ENCODE data around the gene EXOC4.
"Not testable (repeated sequence)": the region's sequence is repeated elsewhere in the genome, so short reads cannot be mapped to it uniquely, and the experiment has no call there.

EXOC4 gene

GRCh38 chr7:133775201-133775600 is 522.3 kb downstream of the EXOC4 start:
- CTCF ChIA-PET = no interaction called here
- Histone ChIP-seq H3K27ac (ENCODE audit: insufficient read depth in 1 of 2, low read depth in 1 of 2, low read length in 2 of 2, poor library complexity in 1 of 2, severe bottlenecking in 2 of 2) (no peak overlapping the region), H3K9me3 (ENCODE audit: control extremely low read depth in 1 of 5, control insufficient read depth in 4 of 5, insufficient read depth in 2 of 5, low read depth in 1 of 5, low read length in 4 of 5) (no peaks in the 10 kb centered on the region), H3K27me3 (replicated peaks in 2 of 5; ENCODE audit: control insufficient read depth in 4 of 5, insufficient read depth in 5 of 5, low read length in 4 of 5) (no peaks in the 10 kb centered on the region), H3K4me3 (ENCODE audit: control insufficient read depth in 1 of 7, extremely low read depth in 1 of 7, insufficient read depth in 4 of 7, low read depth in 2 of 7, low read length in 6 of 7) (no peak overlapping the region), H3K36me3 (ENCODE audit: control insufficient read depth in 4 of 4, insufficient read depth in 4 of 4, low read length in 3 of 4) (peaks cover 0 to 2% (median 0%) of the 10 kb centered on the region in 4 experiments), H3K4me1 (ENCODE audit: control extremely low read depth in 1 of 4, control insufficient read depth in 4 of 4, insufficient read depth in 4 of 4, low read length in 3 of 4) (no peaks in the 10 kb centered on the region)
- 95% methylated on average over 2 of the region's 4 CpGs for WGBS (ENCODE audit: insufficient coverage)
- POLR2A ChIA-PET = no interaction called here
- DNase-seq = no peak

GRCh38 chr7:133776266-133776665 is 523.4 kb downstream of the EXOC4 start:
- no peak overlapping the region for H3K27ac ChIP-seq (ENCODE audit: insufficient read depth in 1 of 2, low read depth in 1 of 2, low read length in 2 of 2, poor library complexity in 1 of 2, severe bottlenecking in 2 of 2)
- 100% methylated on average over 1 of the region's 3 CpGs for WGBS (ENCODE audit: insufficient coverage)
- no peaks in the 10 kb centered on the region for H3K4me1 ChIP-seq (ENCODE audit: control extremely low read depth in 1 of 4, control insufficient read depth in 4 of 4, insufficient read depth in 4 of 4, low read length in 3 of 4)
- H3K4me3 ChIP-seq (ENCODE audit: control insufficient read depth in 1 of 7, extremely low read depth in 1 of 7, insufficient read depth in 4 of 7, low read depth in 2 of 7, low read length in 6 of 7) = no peak overlapping the region
- H3K36me3 ChIP-seq (ENCODE audit: control insufficient read depth in 4 of 4, insufficient read depth in 4 of 4, low read length in 3 of 4) = peaks cover 0 to 2% (median 0%) of the 10 kb centered on the region in 4 experiments
- no peaks in the 10 kb centered on the region for H3K9me3 ChIP-seq (ENCODE audit: control extremely low read depth in 1 of 5, control insufficient read depth in 4 of 5, insufficient read depth in 2 of 5, low read depth in 1 of 5, low read length in 4 of 5)
- ChIA-PET CTCF (no interaction called here), POLR2A (no interaction called here)
- DNase-seq = no peak
- no peaks in the 10 kb centered on the region for H3K27me3 ChIP-seq (replicated peaks in 2 of 5; ENCODE audit: control insufficient read depth in 4 of 5, insufficient read depth in 5 of 5, low read length in 4 of 5)

- ChIA-PET CTCF (no interaction called here), POLR2A (no interaction called here)
- 100% methylated on average over 2 of the region's 4 CpGs for WGBS (ENCODE audit: insufficient coverage)
- H3K4me3 ChIP-seq (ENCODE audit: control insufficient read depth in 1 of 7, extremely low read depth in 1 of 7, insufficient read depth in 4 of 7, low read depth in 2 of 7, low read length in 6 of 7) = no peak overlapping the region
- H3K36me3 ChIP-seq (ENCODE audit: control insufficient read depth in 4 of 4, insufficient read depth in 4 of 4, low read length in 3 of 4) = peaks cover 0 to 2% (median 0%) of the 10 kb centered on the region in 4 experiments
- DNase-seq = no peak
- no peak overlapping the region for H3K27ac ChIP-seq (ENCODE audit: insufficient read depth in 1 of 2, low read depth in 1 of 2, low read length in 2 of 2, poor library complexity in 1 of 2, severe bottlenecking in 2 of 2)
- H3K9me3 ChIP-seq (ENCODE audit: control extremely low read depth in 1 of 5, control insufficient read depth in 4 of 5, insufficient read depth in 2 of 5, low read depth in 1 of 5, low read length in 4 of 5) = no peaks in the 10 kb centered on the region
- H3K4me1 ChIP-seq (ENCODE audit: control extremely low read depth in 1 of 4, control insufficient read depth in 4 of 4, insufficient read depth in 4 of 4, low read length in 3 of 4) = no peaks in the 10 kb centered on the region
- H3K27me3 ChIP-seq (replicated peaks in 2 of 5; ENCODE audit: control insufficient read depth in 4 of 5, insufficient read depth in 5 of 5, low read length in 4 of 5) = no peaks in the 10 kb centered on the region
Observed at GRCh38 chr7:133777701-133778100, 524.8 kb downstream of the EXOC4 start.

- POLR2A ChIA-PET = no interaction called here
- H3K4me3 ChIP-seq (ENCODE audit: control insufficient read depth in 1 of 7, extremely low read depth in 1 of 7, insufficient read depth in 4 of 7, low read depth in 2 of 7, low read length in 6 of 7) = no peak overlapping the region
- H3K9me3 ChIP-seq (ENCODE audit: control extremely low read depth in 1 of 5, control insufficient read depth in 4 of 5, insufficient read depth in 2 of 5, low read depth in 1 of 5, low read length in 4 of 5) = no peaks in the 10 kb centered on the region
- H3K27me3 ChIP-seq (replicated peaks in 2 of 5; ENCODE audit: control insufficient read depth in 4 of 5, insufficient read depth in 5 of 5, low read length in 4 of 5) = no peaks in the 10 kb centered on the region
- no peak overlapping the region for H3K27ac ChIP-seq (ENCODE audit: insufficient read depth in 1 of 2, low read depth in 1 of 2, low read length in 2 of 2, poor library complexity in 1 of 2, severe bottlenecking in 2 of 2)
- H3K4me1 ChIP-seq (ENCODE audit: control extremely low read depth in 1 of 4, control insufficient read depth in 4 of 4, insufficient read depth in 4 of 4, low read length in 3 of 4) = no peaks in the 10 kb centered on the region
- no peak for DNase-seq
- CTCF ChIA-PET = no interaction called here
- H3K36me3 ChIP-seq (ENCODE audit: control insufficient read depth in 4 of 4, insufficient read depth in 4 of 4, low read length in 3 of 4) = peaks cover 0 to 2% (median 0%) of the 10 kb centered on the region in 4 experiments
- 90% methylated on average over 2 of the region's 5 CpGs for WGBS (ENCODE audit: insufficient coverage)
Observed at GRCh38 chr7:133778472-133778871, 525.6 kb downstream of the EXOC4 start.

GRCh38 chr7:133779538-133779937 is 526.7 kb downstream of the EXOC4 start:
- H3K27ac ChIP-seq (ENCODE audit: insufficient read depth in 1 of 2, low read depth in 1 of 2, low read length in 2 of 2, poor library complexity in 1 of 2, severe bottlenecking in 2 of 2); H3K4me1 ChIP-seq (ENCODE audit: control extremely low read depth in 1 of 4, control insufficient read depth in 4 of 4, insufficient read depth in 4 of 4, low read length in 3 of 4); H3K27me3 ChIP-seq (replicated peaks in 2 of 5; ENCODE audit: control insufficient read depth in 4 of 5, insufficient read depth in 5 of 5, low read length in 4 of 5); DNase-seq; H3K36me3 ChIP-seq (ENCODE audit: control insufficient read depth in 4 of 4, insufficient read depth in 4 of 4, low read length in 3 of 4); H3K9me3 ChIP-seq (ENCODE audit: control extremely low read depth in 1 of 5, control insufficient read depth in 4 of 5, insufficient read depth in 2 of 5, low read depth in 1 of 5, low read length in 4 of 5); POLR2A ChIA-PET; CTCF ChIA-PET; H3K4me3 ChIP-seq (ENCODE audit: control insufficient read depth in 1 of 7, extremely low read depth in 1 of 7, insufficient read depth in 4 of 7, low read depth in 2 of 7, low read length in 6 of 7): not testable (repeated sequence)
- 100% methylated on average over 4 of the region's 4 CpGs for WGBS (ENCODE audit: insufficient coverage)

- Histone ChIP-seq H3K27me3 (replicated peaks in 2 of 5; ENCODE audit: control insufficient read depth in 4 of 5, insufficient read depth in 5 of 5, low read length in 4 of 5) (no peaks in the 10 kb centered on the region), H3K4me3 (ENCODE audit: control insufficient read depth in 1 of 7, extremely low read depth in 1 of 7, insufficient read depth in 4 of 7, low read depth in 2 of 7, low read length in 6 of 7) (no peak overlapping the region), H3K4me1 (ENCODE audit: control extremely low read depth in 1 of 4, control insufficient read depth in 4 of 4, insufficient read depth in 4 of 4, low read length in 3 of 4) (no peaks in the 10 kb centered on the region), H3K27ac (ENCODE audit: insufficient read depth in 1 of 2, low read depth in 1 of 2, low read length in 2 of 2, poor library complexity in 1 of 2, severe bottlenecking in 2 of 2) (no peak overlapping the region), H3K36me3 (ENCODE audit: control insufficient read depth in 4 of 4, insufficient read depth in 4 of 4, low read length in 3 of 4) (peaks cover 0 to 2% (median 0%) of the 10 kb centered on the region in 4 experiments), H3K9me3 (ENCODE audit: control extremely low read depth in 1 of 5, control insufficient read depth in 4 of 5, insufficient read depth in 2 of 5, low read depth in 1 of 5, low read length in 4 of 5) (no peaks in the 10 kb centered on the region)
- WGBS (ENCODE audit: insufficient coverage) = 50% methylated on average over 2 of the region's 2 CpGs
- POLR2A ChIA-PET = no interaction called here
- DNase-seq = no peak
- CTCF ChIA-PET = no interaction called here
Observed at GRCh38 chr7:133780912-133781311, 528.0 kb downstream of the EXOC4 start.

GRCh38 chr7:133781486-133782090 is 528.7 kb downstream of the EXOC4 start:
- H3K4me1 ChIP-seq (ENCODE audit: control extremely low read depth in 1 of 4, control insufficient read depth in 4 of 4, insufficient read depth in 4 of 4, low read length in 3 of 4) = no peaks in the 10 kb centered on the region
- no peaks in the 10 kb centered on the region for H3K9me3 ChIP-seq (ENCODE audit: control extremely low read depth in 1 of 5, control insufficient read depth in 4 of 5, insufficient read depth in 2 of 5, low read depth in 1 of 5, low read length in 4 of 5)
- WGBS (ENCODE audit: insufficient coverage) = 100% methylated on average over 5 of the region's 7 CpGs
- H3K36me3 ChIP-seq (ENCODE audit: control insufficient read depth in 4 of 4, insufficient read depth in 4 of 4, low read length in 3 of 4) = peaks cover 0 to 2% (median 0%) of the 10 kb centered on the region in 4 experiments
- ChIA-PET CTCF (interaction anchor here (1.3 kb wide), 1 partner anchor 15 kb away, joined by 4 read pairs; no protein-coding TSS in a partner anchor), POLR2A (interaction anchor here (0.6 kb wide), 1 partner anchor 345 kb away, joined by 3 read pairs; no protein-coding TSS in a partner anchor)
- no peak overlapping the region for H3K27ac ChIP-seq (ENCODE audit: insufficient read depth in 1 of 2, low read depth in 1 of 2, low read length in 2 of 2, poor library complexity in 1 of 2, severe bottlenecking in 2 of 2)
- H3K27me3 ChIP-seq (replicated peaks in 2 of 5; ENCODE audit: control insufficient read depth in 4 of 5, insufficient read depth in 5 of 5, low read length in 4 of 5) = no peaks in the 10 kb centered on the region
- DNase-seq = no peak
- no peak overlapping the region for H3K4me3 ChIP-seq (ENCODE audit: control insufficient read depth in 1 of 7, extremely low read depth in 1 of 7, insufficient read depth in 4 of 7, low read depth in 2 of 7, low read length in 6 of 7)
